Measurements from ENCODE around the gene SYT10.
"Not testable (repeated sequence)": the region's sequence is repeated elsewhere in the genome, so short reads cannot be mapped to it uniquely, and the experiment has no call there.

DNA sequence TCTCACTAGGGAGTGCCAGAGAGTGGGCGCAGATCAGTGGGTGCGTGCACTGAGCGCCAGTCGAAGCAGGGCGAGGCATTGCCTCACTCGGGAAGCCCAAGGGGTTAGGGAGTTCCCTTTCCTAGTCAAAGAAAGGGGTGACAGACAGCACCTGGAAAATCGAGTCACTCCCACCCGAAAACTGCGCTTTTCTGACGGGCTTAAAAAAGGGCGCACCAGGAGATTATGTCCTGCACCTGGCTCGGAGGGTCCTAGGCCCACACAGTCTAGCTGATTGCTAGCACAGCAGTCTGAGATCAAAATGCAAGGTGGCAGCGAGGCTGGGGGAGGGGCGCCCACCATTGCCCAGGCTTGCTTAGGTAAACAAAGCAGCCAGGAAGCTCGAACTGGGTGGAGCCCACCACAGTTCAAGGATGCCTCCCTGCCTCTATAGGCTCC, 107.6 kb downstream of the SYT10 start:
- TF ChIP-seq, protein P1, sequence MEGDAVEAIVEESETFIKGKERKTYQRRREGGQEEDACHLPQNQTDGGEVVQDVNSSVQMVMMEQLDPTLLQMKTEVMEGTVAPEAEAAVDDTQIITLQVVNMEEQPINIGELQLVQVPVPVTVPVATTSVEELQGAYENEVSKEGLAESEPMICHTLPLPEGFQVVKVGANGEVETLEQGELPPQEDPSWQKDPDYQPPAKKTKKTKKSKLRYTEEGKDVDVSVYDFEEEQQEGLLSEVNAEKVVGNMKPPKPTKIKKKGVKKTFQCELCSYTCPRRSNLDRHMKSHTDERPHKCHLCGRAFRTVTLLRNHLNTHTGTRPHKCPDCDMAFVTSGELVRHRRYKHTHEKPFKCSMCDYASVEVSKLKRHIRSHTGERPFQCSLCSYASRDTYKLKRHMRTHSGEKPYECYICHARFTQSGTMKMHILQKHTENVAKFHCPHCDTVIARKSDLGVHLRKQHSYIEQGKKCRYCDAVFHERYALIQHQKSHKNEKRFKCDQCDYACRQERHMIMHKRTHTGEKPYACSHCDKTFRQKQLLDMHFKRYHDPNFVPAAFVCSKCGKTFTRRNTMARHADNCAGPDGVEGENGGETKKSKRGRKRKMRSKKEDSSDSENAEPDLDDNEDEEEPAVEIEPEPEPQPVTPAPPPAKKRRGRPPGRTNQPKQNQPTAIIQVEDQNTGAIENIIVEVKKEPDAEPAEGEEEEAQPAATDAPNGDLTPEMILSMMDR (IDR thresholded peaks at IDR 0.05), result not testable (repeated sequence)
- not testable (repeated sequence) for TF ChIP-seq POLR2A (IDR thresholded peaks at IDR 0.05)

Data from heart left ventricle (tissue), 13 donors.